HUDEP-2 (cell line): ENCODE data around the gene DMAC1.
A peak's percentile ranks its signal among the peaks of the same experiment; 100 is the strongest.

Experiments
- DNase-seq, 76 experiments: peaks; one replicate each; lab custom pipeline; 2025; ENCODE audit not compliant: unreplicated experiment in 76 of 76; lab: John Stamatoyannopoulos, UW

DMAC1 gene

DNA sequence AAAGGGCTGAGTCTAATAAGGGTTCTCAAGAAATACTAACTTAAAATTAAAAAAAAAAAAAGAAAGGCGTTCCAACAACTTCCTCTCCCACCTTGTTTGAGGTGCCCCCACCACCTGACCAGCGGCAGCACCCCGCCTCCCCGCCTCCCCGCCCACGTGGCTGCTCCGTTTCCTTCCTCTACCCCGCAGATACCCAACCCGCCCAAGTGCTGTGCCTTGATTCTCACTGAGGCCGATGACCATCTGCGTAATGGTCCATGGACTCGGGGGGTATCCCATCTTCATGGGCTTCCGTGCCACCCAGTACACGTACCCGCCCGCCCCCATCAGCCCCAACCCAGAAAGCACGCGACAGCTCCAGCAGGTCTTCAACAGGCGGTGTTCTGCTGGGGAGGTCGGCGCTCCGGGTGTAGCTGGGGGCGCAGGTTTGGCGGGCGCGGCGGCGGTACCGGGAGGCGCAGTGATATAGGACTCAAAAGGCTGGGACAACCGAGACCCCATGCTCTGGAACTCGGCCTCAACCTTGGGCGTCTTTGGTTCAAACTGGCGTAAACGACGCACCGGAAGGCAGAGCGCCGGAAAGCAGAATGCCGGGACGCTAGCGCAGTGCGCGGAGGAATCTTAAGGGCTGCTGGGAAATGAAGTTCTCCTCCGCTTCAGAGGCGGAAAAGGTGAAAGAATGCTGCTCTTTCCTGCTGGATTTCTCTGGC lies at the start of gene DMAC1:
DMAC1 (minus strand) TSS at position 545 of the 710 bp plus-strand sequence; CDS start at position 501, 44 bp downstream.
- peak in 73 of 76 experiments; percentile 4 to 82 (median 59) for DNase-seq

- DNase-seq, result no peak
Observed at GRCh38 chr9:7849362-7849761, 49.8 kb upstream of the DMAC1 start.

DNA sequence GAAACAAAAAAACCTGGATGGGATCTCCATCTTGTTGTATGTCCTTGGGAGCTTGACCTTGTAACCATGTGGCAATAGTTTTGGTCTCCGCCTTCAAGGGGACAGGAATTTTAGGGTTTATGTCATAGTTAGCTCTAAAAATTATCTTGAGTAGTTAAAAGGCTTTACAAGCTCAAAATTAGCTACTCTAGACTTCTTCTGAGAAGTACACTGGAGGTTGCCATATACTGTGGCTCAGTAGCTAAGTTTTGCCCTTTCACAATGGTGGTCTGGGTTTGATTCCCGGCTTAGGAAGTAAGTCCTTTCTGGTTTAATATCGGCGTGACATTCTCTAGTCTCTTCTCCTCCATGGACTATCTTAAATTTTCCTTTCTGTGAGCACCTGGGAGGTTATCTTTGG lies 48.9 kb upstream of the DMAC1 start:
- no peak for DNase-seq

DNA sequence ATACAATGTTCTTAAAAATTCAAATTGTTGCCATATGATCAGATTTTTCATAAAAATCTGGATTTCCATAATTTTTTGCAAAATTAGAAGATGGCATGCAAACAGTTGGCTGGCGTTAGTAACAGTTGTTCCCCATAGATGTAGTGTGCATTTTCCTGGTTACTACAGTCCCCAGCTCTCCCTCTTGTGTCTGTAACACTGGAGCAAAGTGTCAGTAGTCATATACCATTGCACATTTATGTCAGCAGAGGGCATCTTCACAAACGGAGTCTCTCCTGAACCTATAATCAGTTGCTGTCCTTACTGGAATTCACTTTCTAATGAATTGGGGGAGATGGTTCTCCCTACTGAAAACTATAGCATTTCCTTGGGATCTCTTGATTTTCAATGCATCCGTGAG lies 44.7 kb upstream of the DMAC1 start:
- DNase-seq, result peak in 1 of 76 experiments; percentile 10

DNA sequence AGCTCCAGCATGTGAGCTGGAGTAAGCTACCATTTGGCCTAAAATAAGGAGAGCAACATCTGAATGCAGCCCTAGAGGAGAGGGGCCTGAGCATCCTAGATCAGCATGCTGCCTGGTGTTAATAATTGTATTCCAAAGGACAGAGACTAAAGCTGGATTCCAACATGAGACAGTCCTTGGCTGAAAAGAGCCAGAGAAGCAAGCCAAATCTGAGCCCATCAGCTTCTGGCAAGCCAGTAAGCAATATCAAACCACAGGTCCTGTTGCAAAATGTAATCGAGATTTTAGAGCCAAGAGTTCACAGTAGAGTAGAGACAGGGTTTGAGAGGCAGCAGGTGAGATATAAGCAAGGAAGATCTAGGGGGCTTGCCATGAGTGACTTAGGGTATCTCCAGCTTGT lies 42.3 kb upstream of the DMAC1 start:
- DNase-seq, result no peak

DNA sequence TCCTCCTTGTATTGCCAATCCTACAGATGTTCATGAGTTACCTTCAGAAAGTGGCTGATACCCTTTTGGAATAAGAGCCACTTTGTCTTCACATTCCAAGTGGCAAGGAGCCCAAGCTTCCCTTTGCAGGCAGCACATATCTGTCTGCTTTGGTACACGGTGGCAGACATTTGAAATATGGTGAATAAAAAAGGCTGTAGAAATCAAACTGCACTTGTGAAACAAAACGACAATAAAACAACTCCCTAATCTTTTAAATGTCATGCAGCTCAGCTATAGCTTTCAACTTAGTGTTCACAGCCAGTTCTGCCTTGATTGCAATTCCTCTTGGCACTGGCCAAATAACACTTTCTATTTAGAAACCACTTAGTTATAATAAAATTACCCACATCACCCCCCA lies 35.0 kb upstream of the DMAC1 start:
- DNase-seq, result no peak

GRCh38 chr9:7828334-7828733 lies 28.8 kb upstream of the DMAC1 start:
- no peak for DNase-seq

DNA sequence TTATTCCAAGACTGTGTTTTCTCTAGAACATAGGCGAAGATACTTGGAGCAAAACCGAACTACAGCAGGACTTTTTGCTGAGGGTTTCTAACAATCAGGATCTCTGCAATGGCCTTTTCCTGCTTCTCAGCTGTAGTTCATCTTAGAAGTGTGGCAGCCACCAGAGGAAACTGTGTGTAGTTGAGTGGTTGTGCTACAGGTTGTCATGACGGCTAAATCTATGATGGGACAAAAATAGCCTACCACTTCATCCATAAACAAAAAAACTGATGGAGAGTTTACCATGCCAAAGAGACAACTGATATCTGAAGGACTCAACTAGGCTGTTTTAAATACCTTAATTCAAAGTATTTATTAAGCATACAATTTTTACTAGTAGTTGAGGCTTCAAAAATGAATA lies 28.2 kb upstream of the DMAC1 start:
- DNase-seq, result no peak

DNA sequence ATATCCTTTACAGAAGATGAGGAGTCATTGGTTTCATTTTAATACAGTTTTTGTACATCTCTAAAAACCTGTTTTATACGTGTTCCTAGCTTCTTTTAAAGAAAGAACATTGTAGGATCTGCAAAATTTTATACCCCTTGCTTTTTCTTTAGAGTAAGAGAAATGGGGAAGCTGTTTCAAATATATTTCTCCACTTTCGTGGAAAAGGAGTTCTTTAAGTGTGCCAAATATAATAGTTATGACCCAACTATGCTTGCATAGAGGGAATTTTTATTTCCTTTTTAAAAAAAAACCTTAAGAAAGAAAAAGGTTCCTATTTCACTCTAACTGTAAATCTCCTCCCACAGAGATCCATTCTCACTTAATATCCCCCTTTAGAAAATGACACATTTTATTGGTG lies 27.5 kb upstream of the DMAC1 start:
- DNase-seq, result no peak

GRCh38 chr9:7823651-7824050 lies 24.1 kb upstream of the DMAC1 start:
- no peak for DNase-seq

DNA sequence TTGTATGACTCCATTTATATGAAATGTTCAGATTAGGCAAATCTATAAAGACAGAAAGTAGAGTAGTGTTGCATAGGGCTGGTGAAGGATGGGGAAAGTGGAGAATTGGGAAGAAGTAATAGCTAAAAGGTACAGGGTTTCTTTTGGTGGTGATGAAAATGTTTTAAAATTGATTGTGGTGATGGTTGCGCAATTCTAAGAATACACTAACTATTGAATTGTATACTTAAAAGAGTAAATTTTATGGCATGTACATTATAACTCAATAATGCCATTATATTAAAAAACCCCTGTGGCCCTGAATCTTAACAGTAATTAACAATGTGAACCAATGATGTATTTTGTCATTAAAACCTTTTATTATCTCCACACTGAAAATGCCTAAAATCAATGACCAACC lies 20.4 kb upstream of the DMAC1 start:
- no peak for DNase-seq

DNA sequence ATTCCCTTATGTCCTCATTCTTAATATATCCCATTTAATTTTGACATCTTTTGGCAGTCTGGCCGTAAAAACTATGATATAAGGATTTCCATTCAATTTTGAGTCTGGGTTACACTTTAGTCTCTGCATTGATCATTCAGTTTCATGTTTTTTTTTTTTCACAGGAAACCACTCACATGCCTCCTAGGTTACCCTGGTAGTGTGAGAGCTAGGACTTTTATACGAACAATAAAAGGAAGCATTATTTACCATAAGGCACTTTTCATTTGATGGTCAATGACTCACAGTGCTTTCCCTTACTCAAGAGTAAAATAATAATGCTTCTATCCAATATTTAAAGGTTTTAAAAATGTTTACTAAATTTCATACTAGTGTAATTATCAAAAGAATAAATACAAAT lies 16.4 kb upstream of the DMAC1 start:
- DNase-seq, result no peak

DNA sequence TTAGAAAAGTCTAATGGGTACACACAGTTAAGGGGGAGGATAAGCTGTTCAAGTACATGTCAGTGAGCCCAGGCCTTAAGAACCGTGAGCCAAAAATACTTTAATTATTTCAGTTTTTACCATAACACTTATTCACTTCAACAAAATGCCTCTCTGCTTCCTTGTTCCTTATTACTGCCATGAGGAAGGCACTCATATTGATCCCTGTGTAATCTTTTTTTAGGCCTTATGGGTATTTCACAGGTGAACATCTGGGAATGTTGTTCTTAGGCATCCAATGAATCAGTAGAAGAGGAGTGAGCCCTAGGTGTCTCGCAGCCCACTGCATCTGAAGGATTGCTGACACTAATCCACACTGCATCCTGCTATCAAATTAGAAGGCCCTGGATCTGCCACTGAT lies 13.5 kb upstream of the DMAC1 start:
- DNase-seq, result no peak

DNA sequence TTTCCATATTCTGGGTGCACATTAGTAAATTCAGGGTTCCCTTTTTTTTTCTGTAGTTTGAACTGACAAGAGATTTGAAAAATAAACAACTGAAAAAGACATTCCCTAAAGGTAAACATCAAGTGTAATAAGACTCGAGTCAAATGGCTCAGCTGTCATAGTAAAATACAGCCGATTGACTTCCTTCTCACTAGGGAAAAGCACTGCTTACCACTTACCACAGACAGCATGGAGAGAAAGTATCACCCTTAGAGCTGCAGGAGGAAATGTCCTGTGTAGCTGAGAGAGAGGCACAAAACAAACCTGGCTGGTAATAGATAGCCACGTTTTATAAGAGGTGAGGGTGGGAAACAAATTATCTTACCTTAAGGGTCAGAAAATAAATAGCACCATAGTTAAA lies 12.1 kb upstream of the DMAC1 start:
- no peak for DNase-seq

DNA sequence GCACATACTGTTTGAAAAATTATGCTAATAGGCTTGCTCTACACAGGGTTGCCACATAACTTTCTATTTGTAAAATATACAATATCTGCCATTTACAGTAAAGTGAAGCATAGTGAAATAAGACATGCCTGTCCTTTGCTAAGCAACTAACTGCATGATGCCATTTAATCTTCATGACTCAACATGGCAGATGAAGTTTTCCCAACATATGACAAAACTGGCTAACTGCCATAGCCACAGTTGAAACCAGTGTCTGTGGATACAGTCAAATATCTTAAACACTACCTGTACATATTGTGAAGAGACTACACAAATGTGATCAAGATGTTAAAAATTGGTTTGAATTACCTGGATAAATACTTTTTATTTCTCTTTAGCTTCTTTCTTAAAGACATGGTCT lies 3.1 kb upstream of the DMAC1 start:
- DNase-seq, result no peak

DNA sequence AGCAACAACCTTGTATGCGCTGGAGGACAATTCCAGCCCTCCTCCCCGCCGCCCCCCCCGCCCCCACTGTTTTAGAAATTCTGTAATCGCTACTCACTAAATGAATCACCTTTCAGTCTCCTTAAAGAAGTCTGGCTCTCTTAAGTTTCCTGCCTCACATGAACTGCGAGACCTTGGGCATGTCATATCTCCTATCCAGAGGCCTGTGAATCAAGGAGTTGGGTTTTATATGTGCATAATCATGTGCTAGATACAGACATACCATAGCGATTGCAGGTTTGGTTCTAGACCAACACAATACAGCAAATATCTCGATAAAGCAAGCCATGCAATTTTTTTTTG lies 337 bp upstream of the DMAC1 start:
- DNase-seq, result peak in 2 of 76 experiments; percentile 40 to 43

- no peak for DNase-seq
Observed at GRCh38 chr9:7794196-7794595, 5.4 kb downstream of the DMAC1 start.

GRCh38 chr9:7791394-7791793 lies 8.2 kb downstream of the DMAC1 start:
- no peak for DNase-seq

GRCh38 chr9:7790819-7791182 lies 8.8 kb downstream of the DMAC1 start:
- no peak for DNase-seq

DNA sequence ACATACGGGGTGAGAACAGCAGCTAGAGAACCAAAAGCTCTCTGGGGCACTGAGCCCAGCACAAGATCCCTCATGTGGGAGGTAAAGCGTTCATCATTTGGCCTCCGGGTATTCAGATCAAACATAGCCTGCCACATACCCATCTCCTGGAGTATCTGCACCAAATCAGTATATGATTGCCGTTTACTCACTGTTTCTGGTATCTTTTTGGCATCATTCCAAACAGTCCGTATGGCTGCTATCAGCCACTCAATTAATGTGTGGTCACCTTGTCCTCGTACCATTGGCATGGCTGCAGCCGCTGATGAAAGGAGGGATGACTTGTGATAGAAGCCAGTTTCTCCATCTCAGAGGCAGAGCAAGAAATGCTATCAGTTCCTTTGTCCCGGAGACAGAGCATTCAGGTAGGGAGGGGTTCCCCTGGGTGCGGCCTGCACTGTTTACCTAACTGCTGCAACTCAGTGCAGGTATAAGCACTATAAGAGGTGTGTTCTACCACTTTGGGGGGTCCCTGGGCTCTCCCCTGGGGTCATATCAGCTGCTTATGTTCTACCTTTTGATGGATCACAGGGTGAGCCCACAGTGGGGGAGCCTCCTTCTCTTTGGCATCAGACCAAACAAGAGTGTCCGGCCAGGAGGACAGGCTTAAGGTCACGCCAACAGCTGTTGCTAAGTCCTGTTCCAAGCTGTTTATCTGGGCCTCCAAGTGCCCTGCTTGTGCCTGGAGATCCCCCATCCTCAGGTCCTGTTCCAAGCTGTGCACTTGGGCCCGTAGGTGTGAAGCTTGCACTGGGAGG lies 9.4 kb downstream of the DMAC1 start:
- no peak for DNase-seq

- DNase-seq, result no peak
Observed at GRCh38 chr9:7788772-7789171, 10.8 kb downstream of the DMAC1 start.

- DNase-seq, result no peak
Observed at GRCh38 chr9:7785813-7786212, 13.8 kb downstream of the DMAC1 start.
